Fibroblast of lung (primary cell): ENCODE data around the gene COL9A3. TPM values are rescaled to one million over a fixed set of nuclear protein-coding genes. Genes with fewer than 3 reads are reported as not detected.

Source experiments
- DNase-seq, 2 donors: peaks; one replicate each; pipeline versions ENCODE4 v3.0.0 to v3.0.0-alpha.2; 2010; ENCODE audit warnings: low read depth in 2 of 2
- H2AFZ ChIP-seq: 2 replicates; pipeline ENCODE4 v1.5.1; 2012; ENCODE audit warnings: low read length, control low read depth, inconsistent platforms
- H3K27ac ChIP-seq: 2 replicates; pipeline ENCODE4 v1.5.1; 2011; ENCODE audit warnings: low read length, control low read depth; ENCODE audit not compliant: insufficient read depth
- H3K27me3 ChIP-seq: 2 replicates; pipeline ENCODE4 v1.5.1; 2011; ENCODE audit warnings: mild to moderate bottlenecking, low read length; ENCODE audit not compliant: control insufficient read depth, insufficient read depth
- H3K36me3 ChIP-seq: 2 replicates; pipeline ENCODE4 v1.5.1; 2011; ENCODE audit warnings: low read length; ENCODE audit not compliant: control insufficient read depth, insufficient read depth
- H3K4me1 ChIP-seq: 2 replicates; pipeline ENCODE4 v1.5.1; 2011; ENCODE audit warnings: low read length; ENCODE audit not compliant: control insufficient read depth, insufficient read depth; ENCODE audit errors: extremely low read depth
- H3K4me2 ChIP-seq: 2 replicates; pipeline ENCODE4 v1.5.1; 2011; ENCODE audit warnings: low read length, control low read depth; ENCODE audit not compliant: insufficient read depth; ENCODE audit errors: extremely low read depth
- H3K4me3 ChIP-seq, 4 experiments: fragments of 200-600 bp in 1 of 4; sonication (generic) in 1 of 4; replicated peaks in 1 of 4; 2 replicates each; pipeline ENCODE4 v1.5.1; 2011 to 2016; ENCODE audit warnings: low read length in 4 of 4, low read depth in 3 of 4, mild to moderate bottlenecking in 3 of 4, control low read depth in 2 of 4, inconsistent platforms in 1 of 4, mixed read lengths in 1 of 4; ENCODE audit not compliant: insufficient read depth in 1 of 4; ENCODE audit errors: control extremely low read depth in 1 of 4
- H3K79me2 ChIP-seq: 2 replicates; pipeline ENCODE4 v1.5.1; 2012; ENCODE audit warnings: mild to moderate bottlenecking, low read length, inconsistent platforms; ENCODE audit not compliant: control insufficient read depth, insufficient read depth
- H3K9ac ChIP-seq: 2 replicates; pipeline ENCODE4 v1.5.1; 2011; ENCODE audit warnings: mild to moderate bottlenecking, low read length, control low read depth; ENCODE audit not compliant: insufficient read depth
- H3K9me3 ChIP-seq: 2 replicates; pipeline ENCODE4 v1.5.1; 2012; ENCODE audit warnings: low read depth, low read length; ENCODE audit not compliant: control insufficient read depth, insufficient read depth
- H4K20me1 ChIP-seq: 2 replicates; pipeline ENCODE4 v1.5.1; 2011; ENCODE audit warnings: low read length; ENCODE audit not compliant: control insufficient read depth, insufficient read depth; ENCODE audit errors: extremely low read depth
- EZH2 ChIP-seq: IDR thresholded peaks from 2 replicates; pipeline ENCODE4 v1.5.1; 2012; ENCODE audit warnings: low read length, control low read depth, mild to moderate bottlenecking; ENCODE audit errors: missing control alignments
- polyA plus RNA-seq, 2 donors: library from polyadenylated mRNA; depleted of rRNA in 1 of 2; stranded (reverse) in 1 of 2; unstranded in 1 of 2; fragments of >200 nt; gene quantifications; 2 replicates each; pipeline ENCODE4 v1.2.1, GENCODE V29; 2011 to 2012; ENCODE audit warnings: missing spikeins in 1 of 2
- total RNA-seq: library from RNA; depleted of rRNA; stranded (reverse); fragments of >200 nt; gene quantifications from 2 replicates; pipeline ENCODE4 v1.2.1, GENCODE V29; 2014
- TF ChIP-seq, protein P1 (sequence below), 2 donors: IDR thresholded peaks in 1 of 2; conservative IDR thresholded peaks in 1 of 2; 1 replicate in 1 of 2; 2 replicates in 1 of 2; pipeline ENCODE4 v1.5.1; 2011 to 2012; ENCODE audit warnings: low read length in 2 of 2, control low read depth in 1 of 2, inconsistent platforms in 1 of 2, low read depth in 1 of 2, mild to moderate bottlenecking in 1 of 2

COL9A3 gene
- total and polyA plus RNA-seq, 2 donors (not counting 1 experiment from before 2014, with no cell fraction given) = 0.17 TPM

GRCh38 chr20:62876902-62877816 lies 60.3 kb downstream of the COL9A3 start:
- H4K20me1 ChIP-seq = no peaks in the 10 kb centered on the region
- no peak for TF ChIP-seq EZH2
- TF ChIP-seq, protein P1, sequence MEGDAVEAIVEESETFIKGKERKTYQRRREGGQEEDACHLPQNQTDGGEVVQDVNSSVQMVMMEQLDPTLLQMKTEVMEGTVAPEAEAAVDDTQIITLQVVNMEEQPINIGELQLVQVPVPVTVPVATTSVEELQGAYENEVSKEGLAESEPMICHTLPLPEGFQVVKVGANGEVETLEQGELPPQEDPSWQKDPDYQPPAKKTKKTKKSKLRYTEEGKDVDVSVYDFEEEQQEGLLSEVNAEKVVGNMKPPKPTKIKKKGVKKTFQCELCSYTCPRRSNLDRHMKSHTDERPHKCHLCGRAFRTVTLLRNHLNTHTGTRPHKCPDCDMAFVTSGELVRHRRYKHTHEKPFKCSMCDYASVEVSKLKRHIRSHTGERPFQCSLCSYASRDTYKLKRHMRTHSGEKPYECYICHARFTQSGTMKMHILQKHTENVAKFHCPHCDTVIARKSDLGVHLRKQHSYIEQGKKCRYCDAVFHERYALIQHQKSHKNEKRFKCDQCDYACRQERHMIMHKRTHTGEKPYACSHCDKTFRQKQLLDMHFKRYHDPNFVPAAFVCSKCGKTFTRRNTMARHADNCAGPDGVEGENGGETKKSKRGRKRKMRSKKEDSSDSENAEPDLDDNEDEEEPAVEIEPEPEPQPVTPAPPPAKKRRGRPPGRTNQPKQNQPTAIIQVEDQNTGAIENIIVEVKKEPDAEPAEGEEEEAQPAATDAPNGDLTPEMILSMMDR (conservative IDR thresholded peaks at IDR 0.05 in 1 of 2, IDR thresholded peaks at IDR 0.05 in 1 of 2; ENCODE audit: low read depth in 1 of 2, low read length in 2 of 2) = no peak
- H3K79me2 ChIP-seq = no peaks in the 10 kb centered on the region
- no peak overlapping the region for H3K4me3 ChIP-seq
- H3K27ac ChIP-seq = no peak overlapping the region
- peak overlapping the region; percentile 16 for H3K9ac ChIP-seq
- H3K4me1 ChIP-seq = peaks cover 18% of the 10 kb centered on the region
- H2AFZ ChIP-seq = no peak overlapping the region
- H3K27me3 ChIP-seq = no peaks in the 10 kb centered on the region
- H3K36me3 ChIP-seq = peaks cover 7% of the 10 kb centered on the region
- DNase-seq = peak in 1 of 2 donors; percentile 73
- peak overlapping the region; percentile 37 for H3K4me2 ChIP-seq
- no peaks in the 10 kb centered on the region for H3K9me3 ChIP-seq

GRCh38 chr20:62878244-62879038 lies 61.6 kb downstream of the COL9A3 start:
- no peak overlapping the region for H3K4me2 ChIP-seq
- no peaks in the 10 kb centered on the region for H3K9me3 ChIP-seq
- no peak overlapping the region for H3K27ac ChIP-seq
- no peaks in the 10 kb centered on the region for H3K79me2 ChIP-seq
- H4K20me1 ChIP-seq = no peaks in the 10 kb centered on the region
- H3K36me3 ChIP-seq = peaks cover 7% of the 10 kb centered on the region
- H3K9ac ChIP-seq = no peak overlapping the region
- H2AFZ ChIP-seq = no peak overlapping the region
- peaks cover 18% of the 10 kb centered on the region for H3K4me1 ChIP-seq
- no peak overlapping the region for H3K4me3 ChIP-seq
- no peak for DNase-seq
- TF ChIP-seq EZH2 = no peak
- TF ChIP-seq, protein P1 (conservative IDR thresholded peaks at IDR 0.05 in 1 of 2, IDR thresholded peaks at IDR 0.05 in 1 of 2; ENCODE audit: low read depth in 1 of 2, low read length in 2 of 2) = no peak
- H3K27me3 ChIP-seq = no peaks in the 10 kb centered on the region
